GM12892 (cell line): Measurements from ENCODE around the gene TRPC4.

Source experiments
- POLR2A ChIP-seq: IDR thresholded peaks from 2 replicates; pipeline ENCODE4 v1.6.1; 2011; ENCODE audit warnings: low read depth, low read length, control low read depth
- POLR2AphosphoS5 ChIP-seq: IDR thresholded peaks from 2 replicates; pipeline ENCODE4 v1.6.1; 2011; ENCODE audit warnings: low read depth, low read length, control low read depth
- TAF1 ChIP-seq: IDR thresholded peaks from 2 replicates; pipeline ENCODE4 v1.6.1; 2011; ENCODE audit warnings: low read depth, mild to moderate bottlenecking, control low read depth, low read length, borderline replicate concordance

- TF ChIP-seq POLR2A (no peak), POLR2AphosphoS5 (no peak), TAF1 (no peak)
Observed at GRCh38 chr13:37700887-37701286, 168.7 kb downstream of the TRPC4 start.
